ENCODE results near the gene CLDN9. TPM values are rescaled to one million over a fixed set of nuclear protein-coding genes. Genes with fewer than 3 reads are reported as not detected.

Gene CLDN9
- total RNA-seq, 1 donor from 2014 or later: not detected

GRCh38 chr16:2990891-2991290, 21.8 kb upstream of the CLDN9 start:
- no peak for DNase-seq (ENCODE audit: low spot score)
- H3K4me1 Mint-ChIP-seq (ENCODE audit: low read depth): no peaks in the 10 kb centered on the region
- no peaks in the 10 kb centered on the region for H3K9me3 Mint-ChIP-seq (ENCODE audit: low read depth)
- no peak for TF ChIP-seq CTCF (IDR thresholded peaks at IDR 0.05)
- H3K4me3 Mint-ChIP-seq (ENCODE audit: unreplicated experiment): no peak overlapping the region
- no peaks in the 10 kb centered on the region for H3K27me3 Mint-ChIP-seq (ENCODE audit: low read depth)
- no peaks in the 10 kb centered on the region for H3K36me3 Mint-ChIP-seq (ENCODE audit: low read depth)
- no peak overlapping the region for H3K27ac Mint-ChIP-seq (ENCODE audit: unreplicated experiment)

- no peak overlapping the region for H3K27ac Mint-ChIP-seq (ENCODE audit: unreplicated experiment)
- no peaks in the 10 kb centered on the region for H3K27me3 Mint-ChIP-seq (ENCODE audit: low read depth)
- H3K4me1 Mint-ChIP-seq (ENCODE audit: low read depth): no peaks in the 10 kb centered on the region
- H3K4me3 Mint-ChIP-seq (ENCODE audit: unreplicated experiment): no peak overlapping the region
- no peak for DNase-seq (ENCODE audit: low spot score)
- no peaks in the 10 kb centered on the region for H3K36me3 Mint-ChIP-seq (ENCODE audit: low read depth)
- no peaks in the 10 kb centered on the region for H3K9me3 Mint-ChIP-seq (ENCODE audit: low read depth)
- no peak for TF ChIP-seq CTCF (IDR thresholded peaks at IDR 0.05)
Observed at GRCh38 chr16:2991566-2992261, 21.0 kb upstream of the CLDN9 start.

DNA sequence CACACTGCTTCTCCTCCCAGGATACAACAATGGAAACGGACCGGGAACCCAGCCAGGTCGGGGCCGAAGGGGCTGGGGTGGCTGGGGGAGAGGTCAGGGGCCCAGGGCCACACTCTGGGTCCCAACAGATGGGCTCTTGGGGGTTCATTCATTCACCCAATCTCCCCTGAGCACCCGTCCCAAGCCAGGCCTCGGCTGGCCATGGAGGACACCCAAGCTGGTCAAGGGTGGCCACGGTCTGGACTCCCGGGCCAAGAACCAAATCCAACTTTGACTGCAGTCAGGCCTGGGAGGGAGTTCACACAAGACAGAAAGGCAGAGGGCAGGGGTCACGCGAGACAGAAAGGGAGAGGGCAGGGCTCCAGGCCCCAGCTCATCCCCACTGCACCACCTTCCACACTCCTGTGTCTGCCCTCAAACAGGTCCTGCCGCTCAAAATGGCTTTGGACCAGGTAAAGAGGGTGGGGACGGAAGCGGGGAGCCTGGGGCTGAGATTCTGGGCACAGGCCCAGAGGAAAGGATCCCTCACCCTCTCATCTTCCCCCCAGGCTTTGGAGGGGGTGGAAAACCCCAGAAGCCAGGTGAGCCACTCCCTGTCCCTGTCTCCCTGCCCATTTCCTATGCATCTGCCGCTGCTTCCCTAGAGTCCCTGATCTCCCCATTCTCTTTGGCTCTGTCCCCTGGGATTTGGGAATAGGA, 20.2 kb upstream of the CLDN9 start:
- H3K36me3 Mint-ChIP-seq (ENCODE audit: low read depth): no peaks in the 10 kb centered on the region
- TF ChIP-seq CTCF (IDR thresholded peaks at IDR 0.05): no peak
- no peak overlapping the region for H3K27ac Mint-ChIP-seq (ENCODE audit: unreplicated experiment)
- H3K9me3 Mint-ChIP-seq (ENCODE audit: low read depth): no peaks in the 10 kb centered on the region
- H3K4me3 Mint-ChIP-seq (ENCODE audit: unreplicated experiment): no peak overlapping the region
- no peak for DNase-seq (ENCODE audit: low spot score)
- no peaks in the 10 kb centered on the region for H3K4me1 Mint-ChIP-seq (ENCODE audit: low read depth)
- H3K27me3 Mint-ChIP-seq (ENCODE audit: low read depth): no peaks in the 10 kb centered on the region

- H3K9me3 Mint-ChIP-seq (ENCODE audit: low read depth): no peaks in the 10 kb centered on the region
- no peak overlapping the region for H3K4me3 Mint-ChIP-seq (ENCODE audit: unreplicated experiment)
- TF ChIP-seq CTCF (IDR thresholded peaks at IDR 0.05): no peak
- no peak for DNase-seq (ENCODE audit: low spot score)
- no peak overlapping the region for H3K27ac Mint-ChIP-seq (ENCODE audit: unreplicated experiment)
- no peaks in the 10 kb centered on the region for H3K36me3 Mint-ChIP-seq (ENCODE audit: low read depth)
- H3K4me1 Mint-ChIP-seq (ENCODE audit: low read depth): no peaks in the 10 kb centered on the region
- H3K27me3 Mint-ChIP-seq (ENCODE audit: low read depth): no peaks in the 10 kb centered on the region
Observed at GRCh38 chr16:2996298-2996697, 16.4 kb upstream of the CLDN9 start.

- Mint-ChIP-seq H3K4me1 (ENCODE audit: low read depth) (peaks cover 2% of the 10 kb centered on the region), H3K36me3 (ENCODE audit: low read depth) (no peaks in the 10 kb centered on the region), H3K27ac (ENCODE audit: unreplicated experiment) (no peak overlapping the region), H3K9me3 (ENCODE audit: low read depth) (no peaks in the 10 kb centered on the region), H3K4me3 (ENCODE audit: unreplicated experiment) (no peak overlapping the region), H3K27me3 (ENCODE audit: low read depth) (peaks cover 2% of the 10 kb centered on the region)
- TF ChIP-seq CTCF (IDR thresholded peaks at IDR 0.05): no peak
- DNase-seq (ENCODE audit: low spot score): no peak
Observed at GRCh38 chr16:2999929-3000328, 12.8 kb upstream of the CLDN9 start.
